Endothelial cell of umbilical vein (primary cell): ENCODE measurements around the gene TBRG1. TPM values are rescaled to one million over a fixed set of nuclear protein-coding genes. Genes with fewer than 3 reads are reported as not detected.

Source experiments
- BruUV-seq: library from RNA; stranded (reverse); fragments of 400-500 nt; replicated peaks from 2 replicates; lab custom pipeline; 2021; lab: Mats Ljungman, UMichigan
- CTCF ChIA-PET: fragments of 300-600, 350-600 bp; sonication (Branson Sonifier 250); formaldehyde crosslinking; loops from one replicate; lab custom pipeline; 2021; ENCODE audit warnings: antibody characterized with exemption, inconsistent platforms; lab: Charles Lee
- POLR2A ChIA-PET: fragments of 300-600, 350-600 bp; sonication (Branson Sonifier 250); formaldehyde crosslinking; loops from one replicate; lab custom pipeline; 2021; ENCODE audit warnings: antibody characterized with exemption, inconsistent platforms; lab: Charles Lee
- DNase-seq: peaks from one replicate; pipeline ENCODE4 v3.0.0-alpha.2; 2011; ENCODE audit warnings: low read depth, low spot score
- FAIRE-seq: peaks from 2 replicates; lab custom pipeline; 2011; peaks lifted over from hg19 to GRCh38; lab: Jason Lieb, UNC
- H2AFZ ChIP-seq: 2 replicates; pipeline ENCODE4 v1.6.0; 2012; ENCODE audit warnings: low read depth, low read length, control low read depth, inconsistent platforms
- H3K27ac ChIP-seq: 2 replicates; pipeline ENCODE4 v1.5.1; 2011; ENCODE audit warnings: low read depth, mild to moderate bottlenecking, control low read depth, low read length, moderate library complexity; ENCODE audit not compliant: insufficient read depth
- H3K27me3 ChIP-seq, 2 experiments: 2 replicates each; pipeline versions ENCODE4 v1.6.0 to v1.6.1; 2011; ENCODE audit warnings: low read length in 2 of 2, mixed read lengths in 1 of 2; ENCODE audit not compliant: control insufficient read depth in 2 of 2, insufficient read depth in 2 of 2
- H3K36me3 ChIP-seq, 2 experiments: 2 replicates in 1 of 2; 3 replicates in 1 of 2; pipeline ENCODE4 v1.5.1; 2011; ENCODE audit warnings: low read length in 2 of 2, mild to moderate bottlenecking in 1 of 2, moderate library complexity in 1 of 2; ENCODE audit not compliant: control insufficient read depth in 2 of 2, insufficient read depth in 2 of 2; ENCODE audit errors: extremely low read depth in 1 of 2
- H3K4me1 ChIP-seq: 3 replicates; pipeline ENCODE4 v1.5.1; 2011; ENCODE audit warnings: mild to moderate bottlenecking, low read length; ENCODE audit not compliant: control insufficient read depth, insufficient read depth; ENCODE audit errors: extremely low read depth
- H3K4me2 ChIP-seq: 2 replicates; pipeline ENCODE4 v1.6.1; 2011; ENCODE audit warnings: low read length, control low read depth, mixed read lengths; ENCODE audit not compliant: insufficient read depth
- H3K4me3 ChIP-seq, 3 experiments: fragments of 200-600 bp in 1 of 3; sonication (generic), shearing (Covaris generic) in 1 of 3; replicated peaks in 1 of 3; 2 replicates each; pipeline ENCODE4 v1.5.1; 2011 to 2016; ENCODE audit warnings: control low read depth in 3 of 3, low read length in 3 of 3, mild to moderate bottlenecking in 2 of 3, inconsistent platforms in 1 of 3, low read depth in 1 of 3, moderate library complexity in 1 of 3; ENCODE audit not compliant: insufficient read depth in 1 of 3
- H3K79me2 ChIP-seq: 2 replicates; pipeline ENCODE4 v1.6.0; 2012; ENCODE audit warnings: low read length, inconsistent platforms; ENCODE audit not compliant: control insufficient read depth, insufficient read depth
- H3K9ac ChIP-seq: replicated peaks from 2 replicates; pipeline ENCODE3; 2011; ENCODE audit warnings: low read length, control low read depth; ENCODE audit not compliant: insufficient read depth; ENCODE audit errors: extremely low read depth
- H3K9me1 ChIP-seq: replicated peaks from 3 replicates; pipeline ENCODE4 v1.6.0; 2011; ENCODE audit warnings: mild to moderate bottlenecking, low read length; ENCODE audit not compliant: control insufficient read depth, insufficient read depth; ENCODE audit errors: extremely low read depth
- H3K9me3 ChIP-seq: replicated peaks from 2 replicates; pipeline ENCODE4 v1.5.1; 2012; ENCODE audit warnings: low read length, inconsistent platforms; ENCODE audit not compliant: control insufficient read depth, insufficient read depth
- H4K20me1 ChIP-seq: replicated peaks from 2 replicates; pipeline ENCODE3; 2011; ENCODE audit warnings: mild to moderate bottlenecking, low read length; ENCODE audit not compliant: control insufficient read depth, insufficient read depth; ENCODE audit errors: extremely low read depth
- EZH2 ChIP-seq: IDR thresholded peaks from 2 replicates; pipeline ENCODE4 v1.6.1; 2012; ENCODE audit warnings: borderline replicate concordance, low read depth, mild to moderate bottlenecking, moderate library complexity, low read length, inconsistent platforms; ENCODE audit not compliant: severe bottlenecking
- FOS ChIP-seq: IDR thresholded peaks from 2 replicates; pipeline ENCODE4 v1.6.1; 2011; ENCODE audit warnings: mild to moderate bottlenecking, low read length, moderate library complexity, borderline replicate concordance; ENCODE audit not compliant: insufficient read depth
- GATA2 ChIP-seq: IDR thresholded peaks from 2 replicates; pipeline ENCODE4 v1.7.0; 2011; ENCODE audit warnings: low read depth, mild to moderate bottlenecking, moderate library complexity, mixed read lengths, low read length; ENCODE audit not compliant: insufficient read length, insufficient read depth
- JUN ChIP-seq: IDR thresholded peaks from 2 replicates; pipeline ENCODE4 v1.6.1; 2011; ENCODE audit warnings: borderline replicate concordance, low read depth; ENCODE audit not compliant: insufficient read length, insufficient read depth
- MAX ChIP-seq: IDR thresholded peaks from 2 replicates; pipeline ENCODE4 v1.6.1; 2011; ENCODE audit not compliant: insufficient read depth, insufficient read length
- MYC ChIP-seq: IDR thresholded peaks from one replicate; pipeline ENCODE4 v1.6.1; 2011; ENCODE audit warnings: mild to moderate bottlenecking, low read depth, low read length
- POLR2A ChIP-seq: IDR thresholded peaks from 2 replicates; pipeline ENCODE4 v1.6.1; 2012; ENCODE audit warnings: low read depth, mild to moderate bottlenecking, control low read depth, low read length
- POLR2AphosphoS5 ChIP-seq: IDR thresholded peaks from 2 replicates; pipeline ENCODE4 v1.6.1; 2012; ENCODE audit warnings: low read depth, mild to moderate bottlenecking, control low read depth, low read length, moderate library complexity; ENCODE audit not compliant: insufficient read depth
- dilution Hi-C: fragments of 300-500 bp; cut with MboI; formaldehyde crosslinking; loops from one replicate; pipeline ENCODE4 v1.15.0; 2019; ENCODE audit warnings: low sequenced_read_pairs; ENCODE audit not compliant: extremely low pct_ligation_motif_present
- intact Hi-C: fragments of 100-400 bp; cut with micrococcal nuclease; formaldehyde crosslinking; loops from one replicate; pipeline ENCODE4 v1.10.0; 2022
- polyA plus RNA-seq, 4 experiments: library from polyadenylated mRNA; depleted of rRNA in 3 of 4; stranded (reverse) in 3 of 4; unstranded in 1 of 4; fragments of >200 nt; gene quantifications; 2 replicates each; pipeline versions ENCODE4 v1.2.1 to v1.2.3, GENCODE V29; 2011 to 2012; ENCODE audit warnings: missing spikeins in 1 of 4
- total RNA-seq: library from RNA; stranded (reverse); gene quantifications from 2 replicates; pipeline ENCODE4 v1.2.3, GENCODE V29; 2021
- TF ChIP-seq, protein P1 (sequence below), 2 donors: IDR thresholded peaks; 1 replicate in 1 of 2; 2 replicates in 1 of 2; pipeline ENCODE4 v1.5.1; 2011; ENCODE audit warnings: low read length in 2 of 2, mild to moderate bottlenecking in 2 of 2, moderate library complexity in 2 of 2, control low read depth in 1 of 2, inconsistent platforms in 1 of 2, low read depth in 1 of 2; ENCODE audit not compliant: insufficient read depth in 1 of 2; ENCODE audit errors: extremely low read depth in 1 of 2

The TBRG1 gene
- total and polyA plus RNA-seq, 2 donors (not counting 3 experiments of a cell fraction or from before 2014, with no cell fraction given), result 22.4 to 29.6 TPM

- FAIRE-seq (no peak), DNase-seq (no peak)
- H2AFZ ChIP-seq, result no peak overlapping the region
- no TSS peak for BruUV-seq
- intact Hi-C loops, result no loop called here
- H3K9me3 ChIP-seq, result no peaks in the 10 kb centered on the region
- no peaks in the 10 kb centered on the region for H3K4me1 ChIP-seq
- ChIA-PET POLR2A (no interaction called here), CTCF (interaction anchor here (1.0 to 1.4 kb wide), 2 partner anchors 22 to 537 kb away, joined by 3 to 4 read pairs; no protein-coding TSS in a partner anchor)
- no peaks in the 10 kb centered on the region for H4K20me1 ChIP-seq
- no peak overlapping the region for H3K27ac ChIP-seq
- H3K79me2 ChIP-seq, result no peaks in the 10 kb centered on the region
- no peak overlapping the region for H3K4me2 ChIP-seq
- H3K9ac ChIP-seq, result no peak overlapping the region
- dilution Hi-C loops, result no loop called here
- TF ChIP-seq GATA2 (no peak), JUN (no peak), MYC (no peak), POLR2AphosphoS5 (no peak), MAX (no peak), EZH2 (no peak)
- H3K9me1 ChIP-seq, result no peaks in the 10 kb centered on the region
- no peak overlapping the region for H3K4me3 ChIP-seq
- no peaks in the 10 kb centered on the region for H3K36me3 ChIP-seq
- no peaks in the 10 kb centered on the region for H3K27me3 ChIP-seq
Observed at GRCh38 chr11:124608147-124608546, 14.5 kb upstream of the TBRG1 start.

DNA sequence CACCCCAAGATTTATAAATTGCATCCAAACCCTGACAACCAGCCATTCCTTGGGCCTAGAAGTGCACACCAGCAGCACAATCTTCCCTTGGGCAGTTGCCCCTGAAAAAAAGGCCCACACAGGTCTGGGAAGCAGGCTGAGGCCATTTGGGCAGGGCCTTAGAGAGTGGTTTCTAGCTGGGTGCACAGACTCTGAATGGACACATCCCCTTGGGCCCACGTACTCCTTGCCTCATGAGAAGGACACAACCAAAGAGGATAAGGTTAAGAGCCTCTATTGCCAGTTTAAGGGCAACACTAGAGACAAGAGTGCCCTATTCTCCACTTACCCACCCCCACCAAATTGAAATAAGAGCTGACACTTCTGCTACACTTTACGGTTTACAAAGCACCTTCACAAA lies 12.4 kb upstream of the TBRG1 start:
- H3K27me3 ChIP-seq, result no peaks in the 10 kb centered on the region
- CTCF ChIA-PET, result interaction anchor here (1.0 kb wide), 1 partner anchor 17 kb away, joined by 5 read pairs; no protein-coding TSS in a partner anchor
- H3K9ac ChIP-seq, result no peak overlapping the region
- TF ChIP-seq MYC (no peak), JUN (no peak), FOS (no peak), POLR2A (no peak), GATA2 (no peak), EZH2 (no peak), POLR2AphosphoS5 (no peak), MAX (no peak)
- TF ChIP-seq, protein P1, sequence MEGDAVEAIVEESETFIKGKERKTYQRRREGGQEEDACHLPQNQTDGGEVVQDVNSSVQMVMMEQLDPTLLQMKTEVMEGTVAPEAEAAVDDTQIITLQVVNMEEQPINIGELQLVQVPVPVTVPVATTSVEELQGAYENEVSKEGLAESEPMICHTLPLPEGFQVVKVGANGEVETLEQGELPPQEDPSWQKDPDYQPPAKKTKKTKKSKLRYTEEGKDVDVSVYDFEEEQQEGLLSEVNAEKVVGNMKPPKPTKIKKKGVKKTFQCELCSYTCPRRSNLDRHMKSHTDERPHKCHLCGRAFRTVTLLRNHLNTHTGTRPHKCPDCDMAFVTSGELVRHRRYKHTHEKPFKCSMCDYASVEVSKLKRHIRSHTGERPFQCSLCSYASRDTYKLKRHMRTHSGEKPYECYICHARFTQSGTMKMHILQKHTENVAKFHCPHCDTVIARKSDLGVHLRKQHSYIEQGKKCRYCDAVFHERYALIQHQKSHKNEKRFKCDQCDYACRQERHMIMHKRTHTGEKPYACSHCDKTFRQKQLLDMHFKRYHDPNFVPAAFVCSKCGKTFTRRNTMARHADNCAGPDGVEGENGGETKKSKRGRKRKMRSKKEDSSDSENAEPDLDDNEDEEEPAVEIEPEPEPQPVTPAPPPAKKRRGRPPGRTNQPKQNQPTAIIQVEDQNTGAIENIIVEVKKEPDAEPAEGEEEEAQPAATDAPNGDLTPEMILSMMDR (IDR thresholded peaks at IDR 0.05; ENCODE audit: extremely low read depth in 1 of 2, insufficient read depth in 1 of 2, low read depth in 1 of 2, low read length in 2 of 2), result no peak
- intact Hi-C loops (no loop called here), dilution Hi-C loops (no loop called here)
- no peaks in the 10 kb centered on the region for H3K36me3 ChIP-seq
- H2AFZ ChIP-seq, result no peak overlapping the region
- DNase-seq (no peak), FAIRE-seq (no peak)
- no peaks in the 10 kb centered on the region for H4K20me1 ChIP-seq
- no peaks in the 10 kb centered on the region for H3K9me1 ChIP-seq
- H3K4me3 ChIP-seq, result no peak overlapping the region
- no TSS peak for BruUV-seq
- no peaks in the 10 kb centered on the region for H3K4me1 ChIP-seq
- H3K9me3 ChIP-seq, result no peaks in the 10 kb centered on the region
- no peaks in the 10 kb centered on the region for H3K79me2 ChIP-seq
- H3K27ac ChIP-seq, result no peak overlapping the region
- POLR2A ChIA-PET, result no interaction called here
- H3K4me2 ChIP-seq, result no peak overlapping the region
